Activated CD4-positive, CD25-positive, alpha-beta regulatory T cell treated with anti-CD3 and anti-CD28 coated beads, Interleukin-2, amount 50 U/mL, for 24 hours (primary cell): Measurements from ENCODE around the gene OCIAD1.
"Not testable (repeated sequence)": the region's sequence is repeated elsewhere in the genome, so short reads cannot be mapped to it uniquely, and the experiment has no call there.

ENCODE experiments used
- ATAC-seq, 2 donors: fragments of 150-1000 bp; cut with Tn5 transposase; one replicate each; pipeline ENCODE4 v1.10.0; 2021; ENCODE audit warnings: mild to moderate bottlenecking in 1 of 2, moderate library complexity in 1 of 2

OCIAD1 gene

DNA sequence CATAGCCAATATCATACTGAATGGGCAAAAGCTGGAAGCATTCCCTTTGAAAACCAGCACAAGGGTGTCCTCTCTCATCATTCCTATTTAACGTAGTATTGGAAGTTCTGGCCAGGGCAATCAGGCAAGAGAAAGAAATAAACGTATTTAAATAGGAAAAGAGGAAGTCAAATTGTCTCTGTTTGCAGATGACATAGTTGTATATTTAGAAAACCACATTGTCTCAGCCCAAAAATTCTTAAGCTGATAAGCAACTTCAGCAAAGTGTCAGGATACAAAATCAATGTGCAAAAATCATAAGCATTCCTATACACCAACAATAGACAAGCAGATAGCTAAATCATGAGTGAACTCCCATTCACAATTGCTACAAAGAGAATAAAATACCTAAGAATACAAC is 9.5 kb upstream of the OCIAD1 start:
- ATAC-seq: not testable (repeated sequence)

DNA sequence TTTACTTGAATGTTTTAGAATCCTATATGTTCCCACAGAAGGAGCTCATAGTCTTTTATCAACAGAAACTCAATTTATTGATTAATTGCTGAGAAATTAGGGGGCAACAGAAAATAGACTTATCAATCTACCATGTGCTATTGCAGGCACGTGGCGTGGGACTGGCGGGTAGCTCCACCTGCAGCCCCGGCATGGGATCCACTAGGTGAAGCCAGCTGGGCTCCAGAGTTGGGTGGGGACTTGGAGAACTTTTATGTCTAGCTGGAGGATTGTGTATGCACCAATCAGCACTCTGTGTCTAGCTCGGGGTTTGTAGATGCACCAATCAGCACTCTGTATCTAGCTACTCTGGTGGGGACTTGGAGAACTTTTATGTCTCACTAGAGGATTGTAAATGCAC is 3.3 kb upstream of the OCIAD1 start:
- ATAC-seq: no peak

DNA sequence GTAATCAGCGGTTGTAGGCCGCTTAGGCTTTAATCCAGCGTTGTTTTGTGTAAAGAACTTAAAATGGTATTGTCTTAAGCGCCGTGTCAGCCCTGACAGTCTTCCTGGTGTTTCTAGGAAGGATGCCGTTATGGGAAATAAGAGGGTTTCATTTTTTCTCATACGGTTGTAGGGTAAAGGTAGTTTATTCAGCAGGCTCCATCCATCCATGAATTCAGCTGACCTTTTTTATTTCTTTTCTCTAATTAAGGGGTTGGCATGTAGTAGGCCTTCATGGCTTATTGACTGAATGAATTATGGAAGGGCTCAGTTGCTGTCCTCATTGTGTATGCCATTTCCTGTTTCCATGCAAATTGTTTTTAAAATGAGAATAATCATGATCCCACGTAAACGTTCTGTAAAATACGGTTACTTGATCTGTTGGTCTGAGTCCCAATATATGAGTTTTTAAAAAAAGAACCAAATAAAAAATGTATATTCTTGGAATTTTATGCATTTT is 693 bp downstream of the OCIAD1 start:
- ATAC-seq: no peak

DNA sequence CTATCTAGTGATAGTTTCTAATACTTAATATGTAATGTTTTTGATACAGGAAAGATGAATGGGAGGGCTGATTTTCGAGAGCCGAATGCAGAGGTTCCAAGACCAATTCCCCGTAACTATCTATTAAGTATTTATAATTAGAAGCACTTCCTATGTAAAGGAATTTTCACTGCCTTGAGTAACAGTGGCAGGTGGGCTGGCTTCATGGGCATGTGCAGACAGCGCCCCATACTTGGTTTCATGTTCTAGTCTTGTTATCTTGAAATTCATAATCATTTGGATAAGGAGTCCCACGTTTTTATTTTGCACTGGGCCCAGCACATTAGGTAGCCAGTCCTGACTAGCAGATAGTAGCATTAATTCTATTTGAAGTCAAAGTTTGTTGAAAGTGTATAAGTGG is 1.7 kb downstream of the OCIAD1 start:
- ATAC-seq: no peak

DNA sequence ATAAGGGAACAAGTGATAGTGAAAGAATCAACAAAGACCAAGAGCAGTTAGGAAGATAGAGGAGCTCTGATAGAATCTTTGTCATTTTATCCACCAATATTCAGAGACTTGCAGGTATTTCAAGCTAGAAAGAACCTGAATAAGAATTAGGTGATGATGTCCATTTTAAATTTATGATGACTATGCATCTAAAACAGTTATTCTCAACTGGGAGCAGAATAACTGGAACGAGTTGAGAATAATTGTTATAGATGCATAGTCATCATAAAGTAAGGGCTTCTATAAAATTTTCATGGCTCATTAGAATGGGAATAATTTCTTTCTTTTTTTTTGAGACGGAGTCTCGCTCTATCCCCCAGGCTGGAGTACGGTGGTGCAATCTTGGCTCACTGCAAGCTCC is 5.8 kb downstream of the OCIAD1 start:
- no peak for ATAC-seq

DNA sequence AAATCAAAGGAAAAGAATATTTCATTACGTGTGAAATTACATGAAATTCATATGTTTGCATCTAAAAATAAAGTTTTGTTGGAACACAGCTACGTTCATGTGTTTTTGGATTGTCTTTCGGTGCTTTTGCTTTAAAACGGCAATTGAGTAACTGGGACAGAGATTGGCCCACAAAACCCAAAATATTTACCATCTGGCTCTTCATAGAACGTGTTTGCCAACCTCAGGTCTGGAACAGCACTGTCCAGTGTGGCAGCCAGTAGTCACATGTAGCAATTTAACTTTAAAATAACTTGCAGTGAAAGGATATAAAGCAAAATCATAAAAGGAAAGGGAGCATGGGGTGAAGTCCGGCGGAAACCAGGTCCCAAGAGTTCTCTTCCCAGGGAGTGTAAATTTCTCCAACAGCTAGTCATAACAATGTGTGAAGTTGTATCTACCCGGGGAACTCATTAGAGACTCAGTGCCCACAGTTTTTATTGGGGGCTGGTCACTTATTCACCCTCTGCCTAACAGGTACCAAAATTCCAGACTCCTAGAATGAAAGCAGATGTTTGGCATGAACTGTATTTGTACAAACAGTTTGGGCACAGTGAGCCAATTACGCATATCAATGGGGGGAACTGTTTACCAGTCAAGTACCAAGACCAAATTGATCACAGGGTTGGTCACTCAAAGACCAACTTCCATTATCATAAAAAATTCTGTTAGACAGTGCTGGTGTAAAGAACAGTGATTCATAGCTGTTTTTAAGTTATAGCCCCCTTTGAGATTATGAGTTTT is 10.3 kb downstream of the OCIAD1 start:
- ATAC-seq: no peak

DNA sequence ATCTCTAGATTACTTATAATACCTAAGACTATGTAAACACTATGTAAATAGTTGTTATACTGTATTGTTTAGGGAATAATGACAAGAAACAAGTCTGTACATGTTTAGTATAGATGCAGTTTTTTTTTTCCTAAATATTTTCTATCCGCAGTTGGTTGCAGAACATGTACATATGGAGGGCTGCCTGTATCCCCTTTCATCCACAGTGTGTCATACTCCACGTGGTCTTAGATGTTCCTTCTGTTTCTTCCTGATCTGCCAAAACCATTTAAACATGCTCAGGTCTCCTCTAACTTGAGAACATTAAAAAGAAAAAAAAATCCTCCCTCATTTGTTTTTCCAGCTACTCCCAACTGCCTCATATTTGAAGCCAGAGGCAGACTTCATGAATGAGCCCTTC is 14.0 kb downstream of the OCIAD1 start:
- ATAC-seq: no peak

DNA sequence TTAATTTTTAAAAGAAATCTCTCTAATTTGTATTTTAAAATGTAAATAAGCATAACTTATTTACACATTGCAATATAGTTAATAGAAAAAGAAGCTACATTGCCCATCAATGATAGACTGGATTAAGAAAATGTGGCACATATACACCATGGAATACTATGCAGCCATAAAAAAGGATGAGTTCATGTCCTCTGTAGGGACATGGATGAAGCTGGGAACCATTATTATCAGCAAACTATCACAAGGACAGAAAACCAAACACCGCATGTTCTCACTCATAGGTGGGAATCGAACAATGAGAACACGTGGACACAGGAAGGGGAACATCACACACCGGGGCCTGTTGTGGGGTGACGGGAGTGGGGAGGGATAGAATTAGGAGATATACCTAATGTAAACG is 17.9 kb downstream of the OCIAD1 start:
- not testable (repeated sequence) for ATAC-seq

DNA sequence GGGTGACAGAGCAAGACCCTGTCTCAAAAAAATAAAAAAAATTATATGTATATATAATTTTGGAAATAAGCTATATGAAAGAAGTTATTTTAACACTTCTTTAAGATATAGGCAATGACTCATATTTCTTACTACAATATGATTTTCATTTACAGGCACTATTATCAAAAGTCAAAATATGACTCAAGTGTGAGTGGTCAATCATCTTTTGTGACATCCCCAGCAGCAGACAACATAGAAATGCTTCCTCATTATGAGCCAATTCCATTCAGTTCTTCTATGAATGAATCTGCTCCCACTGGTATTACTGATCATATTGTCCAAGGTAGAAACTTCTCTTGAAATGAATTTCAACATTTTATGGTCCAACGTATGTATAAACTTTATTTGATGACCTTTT is 20.8 kb downstream of the OCIAD1 start:
- peak; percentile 79 to 89 for ATAC-seq

DNA sequence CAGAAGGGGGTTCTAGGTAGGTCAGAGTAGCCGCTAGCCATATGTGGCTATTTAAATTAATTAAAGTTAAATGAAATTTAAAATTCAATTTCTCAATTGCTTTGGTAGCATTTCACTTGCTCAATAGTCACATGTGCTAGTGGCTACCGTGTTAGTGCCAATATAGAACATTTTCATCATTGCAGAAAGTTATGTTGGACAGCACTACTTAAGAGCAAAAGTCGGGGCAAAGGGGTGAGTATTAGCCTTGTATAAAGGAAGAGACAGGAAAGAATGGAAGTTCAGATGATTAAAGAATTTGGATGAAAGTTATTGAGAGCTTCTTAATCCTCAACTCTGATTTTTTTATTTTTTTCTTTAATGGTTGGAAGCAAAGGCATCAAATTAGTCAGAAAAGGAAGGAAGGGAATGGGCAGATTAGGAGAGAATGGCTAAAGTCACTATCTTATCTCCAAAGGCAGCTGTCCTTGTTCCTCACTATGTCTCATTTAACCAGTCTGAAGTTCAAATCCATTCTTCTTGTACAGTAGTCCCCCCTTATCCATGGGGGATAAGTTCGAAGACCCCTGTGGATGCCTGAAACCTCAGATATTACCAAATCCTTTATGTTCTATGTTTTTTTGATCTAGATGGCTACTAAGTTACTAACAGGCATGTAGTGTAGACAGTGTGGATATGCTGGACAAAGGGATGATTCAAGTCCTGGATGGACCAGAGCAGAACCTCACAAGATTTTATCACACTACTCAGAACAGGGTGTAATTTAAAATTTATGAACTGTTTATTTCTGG is 22.9 kb downstream of the OCIAD1 start:
- no peak for ATAC-seq

DNA sequence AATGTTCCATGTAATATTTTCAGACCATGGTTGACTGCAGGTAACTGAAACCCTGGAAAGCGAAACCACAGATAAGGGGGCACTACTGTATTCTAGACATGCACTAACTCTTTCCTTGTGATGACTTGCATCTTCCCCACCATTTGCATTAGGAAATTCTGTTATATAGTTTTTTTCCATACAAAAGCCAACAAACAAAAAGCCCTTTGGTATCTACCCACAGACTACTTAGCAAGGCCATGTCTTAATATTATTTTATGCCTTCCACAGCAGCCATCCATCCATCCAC is 23.5 kb downstream of the OCIAD1 start:
- ATAC-seq: no peak

DNA sequence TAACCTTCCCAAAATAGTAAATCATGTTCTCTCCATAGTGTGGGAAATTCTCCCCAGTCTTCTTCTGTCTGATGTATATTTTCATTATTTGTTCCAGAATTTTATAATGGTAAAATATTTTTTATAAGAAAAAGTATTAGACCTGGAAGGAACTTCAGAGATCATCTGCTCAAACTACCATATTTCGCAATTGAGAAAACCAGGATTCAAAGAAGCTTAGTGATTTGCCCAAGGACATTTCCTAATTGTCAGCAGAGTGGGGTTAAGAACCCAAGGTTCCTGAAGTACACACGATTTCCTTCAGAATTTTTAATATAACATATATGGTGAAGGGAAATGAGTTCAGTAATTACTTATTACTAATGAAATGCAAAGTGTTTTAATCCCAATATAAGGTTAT is 24.1 kb downstream of the OCIAD1 start:
- no peak for ATAC-seq

DNA sequence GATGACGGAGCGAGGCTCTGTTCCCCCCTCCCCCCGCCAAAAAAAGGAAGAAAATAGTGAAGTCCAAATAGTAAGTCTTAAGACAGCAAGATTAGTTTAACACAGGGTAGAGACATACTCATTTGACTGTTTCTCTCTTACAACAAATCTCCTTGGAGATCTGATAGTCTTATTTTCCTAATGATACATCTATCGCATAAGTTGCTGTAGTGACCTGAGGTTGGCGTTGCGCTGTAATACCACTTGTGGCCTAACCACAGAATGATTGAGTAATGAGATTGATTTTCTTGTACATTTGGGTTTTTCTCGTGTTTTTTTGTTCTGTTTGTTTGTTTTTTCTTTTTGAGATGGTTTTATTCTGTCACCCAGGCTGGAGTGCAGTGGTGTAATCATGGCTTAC is 27.2 kb downstream of the OCIAD1 start:
- ATAC-seq: peak; percentile 17 to 36

DNA sequence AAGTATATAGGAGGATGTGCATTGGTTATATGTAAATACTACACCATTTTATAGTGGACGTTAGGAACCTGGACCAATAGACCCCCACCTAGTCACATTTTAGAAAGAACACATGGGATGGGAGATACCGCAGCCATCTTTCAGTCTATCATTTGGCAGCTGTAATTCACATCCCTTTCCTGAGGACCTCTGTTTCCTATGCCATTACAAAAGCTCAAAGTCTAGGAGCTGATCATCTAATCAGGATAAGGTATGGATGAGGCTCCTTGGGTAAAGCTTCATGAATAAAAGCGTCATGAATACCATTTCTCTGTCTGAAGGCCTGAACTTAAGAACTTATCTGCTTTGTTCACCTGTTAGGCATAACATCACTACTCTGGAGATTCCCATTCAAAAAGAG is 31.1 kb downstream of the OCIAD1 start:
- ATAC-seq: no peak

DNA sequence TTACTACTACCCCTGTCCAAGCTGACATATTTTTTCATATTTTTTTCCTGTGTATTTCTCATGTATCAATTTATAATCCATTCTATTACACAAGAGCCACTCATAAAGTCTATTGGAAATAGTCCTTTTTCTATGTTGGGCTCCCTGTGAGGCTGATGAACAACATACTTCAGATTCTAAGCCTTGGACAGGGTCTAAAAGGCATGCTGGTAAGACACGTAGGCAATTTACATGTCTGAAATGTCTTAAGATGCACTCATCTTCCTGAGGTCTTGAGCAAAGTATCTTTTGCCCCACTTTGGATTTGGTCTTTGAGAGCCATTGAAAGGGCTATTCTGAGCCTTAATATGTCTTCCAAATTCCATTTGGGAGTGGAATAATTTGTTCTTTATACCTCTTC is 31.8 kb downstream of the OCIAD1 start:
- no peak for ATAC-seq

DNA sequence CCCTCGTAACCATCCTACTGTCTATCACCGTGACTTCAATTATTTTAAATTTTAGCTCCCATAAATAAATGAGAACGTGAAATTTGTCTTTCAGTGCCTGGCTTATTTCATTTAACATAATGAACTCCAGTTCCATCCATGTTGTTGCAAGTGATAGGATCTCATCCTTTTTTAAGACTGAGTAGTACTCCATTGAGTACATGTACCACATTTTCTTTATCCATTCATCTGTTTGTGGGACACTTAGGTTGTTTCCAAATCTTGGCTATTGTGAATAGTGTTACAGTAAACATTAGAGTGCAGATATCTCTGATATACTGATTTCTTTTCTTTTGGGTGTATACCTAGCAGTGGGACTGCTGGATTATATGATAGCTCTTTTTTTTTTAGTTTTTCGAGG is 32.8 kb downstream of the OCIAD1 start:
- ATAC-seq: no peak

DNA sequence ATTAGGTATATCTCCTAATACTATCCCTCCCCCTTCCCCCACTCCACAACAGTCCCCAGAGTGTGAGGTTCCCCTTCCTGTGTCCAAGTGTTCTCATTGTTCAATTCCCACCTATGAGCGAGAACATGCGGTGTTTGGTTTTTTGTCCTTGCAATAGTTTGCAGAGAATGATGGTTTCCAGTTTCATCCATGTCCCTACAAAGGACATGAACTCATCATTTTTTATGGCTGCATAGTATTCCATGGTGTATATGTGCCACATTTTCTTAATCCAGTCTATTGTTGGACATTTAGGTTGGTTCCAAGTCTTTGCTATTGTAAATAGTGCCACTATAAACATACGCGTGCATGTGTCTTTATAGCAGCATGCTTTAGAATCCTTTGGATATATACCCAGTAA is 33.8 kb downstream of the OCIAD1 start:
- not testable (repeated sequence) for ATAC-seq

DNA sequence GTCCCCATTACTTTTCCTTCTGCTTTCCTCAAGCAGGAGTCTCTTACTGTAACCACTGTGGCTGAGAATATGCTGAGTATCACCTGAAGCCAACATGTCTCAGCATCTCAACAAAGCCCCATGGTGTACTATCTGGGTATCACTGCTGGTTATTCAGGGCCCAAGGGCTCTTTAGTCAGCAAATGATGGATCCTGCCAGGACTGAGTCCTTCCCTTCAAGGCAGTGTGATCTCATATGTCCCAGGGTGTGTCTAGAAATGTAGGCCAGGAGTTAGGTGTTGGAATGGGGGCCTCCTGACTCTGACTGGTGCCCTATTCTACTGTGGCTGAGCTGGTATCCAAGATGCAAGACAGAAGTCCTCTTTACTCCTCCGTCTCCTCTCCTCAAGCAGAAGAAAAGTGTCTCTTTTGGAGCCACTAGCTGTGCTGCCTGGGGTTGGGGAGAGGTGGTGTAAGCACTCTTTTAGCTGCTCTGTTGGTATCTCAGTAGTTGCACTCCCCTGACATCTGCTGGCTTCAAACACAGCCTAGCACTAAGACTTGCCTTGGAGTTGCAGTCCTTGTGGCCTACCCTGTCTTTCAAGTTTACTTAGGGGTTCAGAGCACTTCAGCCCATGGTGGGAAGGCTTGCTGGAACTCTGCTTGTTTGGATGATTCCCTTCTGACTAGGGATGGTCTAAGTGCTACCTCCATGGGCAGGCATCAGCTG is 47.1 kb downstream of the OCIAD1 start:
- no peak for ATAC-seq

DNA sequence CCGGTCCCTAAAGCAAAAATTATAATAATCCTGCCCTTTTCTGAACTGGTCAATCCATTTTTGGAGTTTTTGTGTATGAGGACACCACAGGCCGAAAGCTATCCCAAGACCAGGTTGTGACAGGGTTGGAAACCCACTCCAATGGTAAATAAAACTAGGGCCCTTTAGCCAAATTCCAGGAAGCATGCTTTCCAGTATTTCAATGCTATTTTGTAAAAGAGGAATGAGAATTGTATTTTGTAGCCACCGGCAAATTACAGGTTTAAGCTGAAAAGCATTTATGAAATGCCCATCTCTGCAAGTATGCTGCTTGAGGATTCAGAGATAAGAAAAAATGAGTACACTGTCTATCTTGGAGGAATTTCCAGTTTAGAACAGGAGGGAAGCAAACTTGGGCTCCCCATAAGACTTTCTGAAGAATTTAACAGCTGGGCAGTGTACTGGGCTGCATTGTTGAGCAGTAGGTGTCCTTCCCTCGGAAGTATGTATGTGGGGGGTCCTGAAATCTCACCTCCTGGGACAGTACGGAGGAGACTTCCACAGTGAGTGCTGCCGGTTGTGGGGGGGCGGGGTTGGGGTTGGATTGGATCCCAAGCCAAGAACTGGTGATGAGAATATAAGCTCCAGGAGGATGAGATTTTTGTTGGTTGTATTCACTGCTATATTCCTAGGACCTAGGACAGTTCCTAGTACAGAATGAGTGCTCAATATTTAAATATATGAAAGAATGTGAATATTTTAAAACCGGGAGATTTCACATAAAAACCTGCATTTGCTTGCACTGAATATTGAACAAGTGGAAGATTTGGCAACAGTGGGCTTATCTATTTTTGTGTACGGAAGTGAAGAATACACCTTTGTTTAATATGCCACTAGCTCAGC is 48.9 kb downstream of the OCIAD1 start:
- ATAC-seq: no peak

DNA sequence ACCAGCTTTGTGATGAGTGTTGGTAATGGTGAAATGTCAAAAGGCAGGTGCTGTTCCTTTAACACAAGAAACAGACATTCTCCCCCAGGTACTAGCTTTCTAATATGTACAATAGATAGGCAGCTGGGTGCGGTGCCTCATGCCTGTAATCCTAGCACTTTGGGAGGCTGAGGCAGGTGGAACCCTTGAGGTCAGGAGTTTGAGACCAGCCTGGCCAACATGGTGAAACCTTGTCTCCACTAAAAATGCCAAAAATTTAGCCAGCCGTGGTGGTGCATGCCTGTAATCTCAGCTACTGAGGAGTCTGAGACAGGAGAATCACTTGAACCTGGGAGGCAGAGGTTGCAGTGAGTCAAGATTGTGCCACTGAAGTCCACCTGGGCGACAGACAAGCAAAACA is 50.8 kb downstream of the OCIAD1 start:
- ATAC-seq: not testable (repeated sequence)

DNA sequence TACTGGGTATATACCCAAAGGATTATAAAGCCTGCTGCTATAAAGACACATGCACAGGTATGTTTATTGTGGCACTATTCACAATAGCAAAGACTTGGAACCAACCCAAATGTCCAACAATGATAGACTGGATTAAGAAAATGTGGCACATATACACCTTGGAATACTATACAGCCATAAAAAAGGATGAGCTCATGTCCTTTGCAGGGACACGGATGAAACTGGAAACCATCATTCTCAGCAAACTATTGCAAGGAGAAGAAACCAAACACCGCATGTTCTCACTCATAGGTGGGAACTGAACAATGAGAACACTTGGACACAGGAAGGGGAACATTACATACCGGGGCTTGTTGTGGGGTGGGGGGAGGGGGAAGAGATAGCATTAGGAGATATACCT is 58.9 kb downstream of the OCIAD1 start:
- not testable (repeated sequence) for ATAC-seq

DNA sequence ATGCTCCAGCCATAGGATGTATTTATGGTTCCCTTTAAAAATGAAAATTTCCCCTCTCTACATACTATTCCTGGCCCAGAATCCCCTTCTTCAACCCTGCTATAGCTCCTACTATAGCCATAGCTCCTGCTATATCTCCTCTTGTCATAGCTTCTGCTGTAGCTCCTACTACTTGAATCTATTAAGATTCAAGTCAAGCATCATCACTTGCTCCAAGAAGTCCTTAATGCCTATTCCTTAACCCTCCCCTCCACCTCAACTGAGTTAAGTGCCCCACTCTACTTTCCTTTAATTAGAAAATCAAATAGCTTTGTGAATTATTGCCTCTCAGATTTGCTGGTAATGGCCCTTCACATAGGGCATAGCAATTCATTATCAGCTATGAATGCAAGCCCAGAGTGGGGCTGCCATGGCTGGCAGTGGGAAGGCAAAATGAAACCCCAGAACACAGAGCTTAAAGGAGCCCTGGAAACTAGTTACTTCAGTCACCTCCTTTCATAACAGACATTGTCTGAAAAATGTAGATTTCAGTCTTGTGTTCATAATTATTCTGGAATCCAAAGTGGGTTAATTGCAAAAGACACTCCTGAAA is 60.2 kb downstream of the OCIAD1 start:
- ATAC-seq: no peak
